Ovary (tissue), 9 donors: Measurements from ENCODE around the gene LTB4R2. TPM values are rescaled to one million over a fixed set of nuclear protein-coding genes. Genes with fewer than 3 reads are reported as not detected.

Source experiments
- DNase-seq, 5 donors: peaks; one replicate each; pipeline ENCODE4 v3.0.0-alpha.2; 2019 to 2020
- H3K27ac ChIP-seq, 2 donors: fragments of 200-600 bp; one replicate each; pipeline versions ENCODE4 v1.5.1 to v1.8.0; 2019 to 2022
- H3K27me3 ChIP-seq: fragments of 200-600 bp; one replicate; pipeline ENCODE4 v1.8.0; 2022
- H3K36me3 ChIP-seq: fragments of 200-600 bp; sonication (generic); one replicate; pipeline ENCODE4 v1.5.1; 2019
- H3K4me1 ChIP-seq: one replicate; pipeline ENCODE4 v1.8.1; 2013; ENCODE audit warnings: mild to moderate bottlenecking, moderate library complexity; ENCODE audit not compliant: insufficient read depth
- H3K4me3 ChIP-seq: fragments of 200-600 bp; sonication (generic); one replicate; pipeline ENCODE4 v1.5.1; 2017
- H3K9me3 ChIP-seq, 2 donors: fragments of 200-600 bp in 1 of 2; sonication (generic) in 1 of 2; one replicate each; pipeline versions ENCODE4 v1.5.1 to v1.8.1; 2013 to 2019; ENCODE audit warnings: mild to moderate bottlenecking in 1 of 2, moderate library complexity in 1 of 2
- CTCF ChIP-seq, 3 donors: fragments of 450-650 bp in 2 of 3; fragments of 200-600 bp in 1 of 3; IDR thresholded peaks; one replicate each; pipeline versions ENCODE4 v1.5.1 to v1.8.0; 2016 to 2022; ENCODE audit warnings: antibody characterized with exemption in 3 of 3, mild to moderate bottlenecking in 1 of 3
- EP300 ChIP-seq: sonication (generic); formaldehyde crosslinking; IDR thresholded peaks from one replicate; pipeline ENCODE4 v1.6.1; 2017; ENCODE audit warnings: antibody characterized with exemption
- POLR2A ChIP-seq: fragments of 450-650 bp; IDR thresholded peaks from one replicate; pipeline ENCODE4 v1.6.1; 2017; ENCODE audit warnings: antibody characterized with exemption, mild to moderate bottlenecking, moderate library complexity
- WGBS, 3 donors: extraction: QIAGEN DNeasy Blood & Tissue Kit in 1 of 3; methylation state at CpG; one replicate each; pipeline versions ENCODE4 v1.1.5 to v1.1.7; 2013 to 2017; 5-methylcytosine and 5-hydroxymethylcytosine counted together
- intact Hi-C, 4 donors: fragments of 100-400 bp; cut with DNase I; formaldehyde crosslinking; loops; one replicate each; pipeline versions ENCODE4 v1.11.0 to v1.15.1; 2022 to 2023
- polyA plus RNA-seq, 2 donors: library from polyadenylated mRNA; stranded (reverse); fragments of 200-250 nt in 1 of 2; fragments of 350-450 nt in 1 of 2; fragmentation: Illumina TruSeq in 1 of 2; extraction: RNeasy Lipid Tissue Mini Kit (QIAGEN cat#74804) in 1 of 2; gene quantifications; one replicate each; pipeline ENCODE4 v1.2.3, GENCODE V29; 2013 to 2014
- small RNA-seq: library from RNA; depleted of rRNA; stranded (forward); fragments of <200 nt; gene quantifications from one replicate; pipeline ENCODE3, GENCODE V24; 2016
- total RNA-seq, 7 donors: library from RNA; depleted of rRNA in 2 of 7; stranded (reverse); fragments of >200 nt in 2 of 7; fragmentation: NEBNext Ultra II Directional in 3 of 7; extraction: Animal tissue kit (Norgen Biotek cat#: 25700) in 3 of 7; gene quantifications; one replicate each; pipeline versions ENCODE4 v1.1.0 to v1.2.4, GENCODE V29; 2016 to 2023
- donor health status: DM: no; HTN: no; CAD: no; lungs with moderate emphysema.
- donor health status: DM: no; HTN: no; CAD: no.
- donor health status: Bipolar disorder and iron deficiency.
- donor health status: DM: yes; HTN: yes; CAD: no.
- donor health status: DM: no; HTN: no; CAD: no.
- donor health status: DM: yes; HTN: yes; CAD: no.

Gene LTB4R2
- total and polyA plus RNA-seq, 9 donors = 0.85 to 10.1 (median 5.0) TPM

- no peak overlapping the region for H3K4me3 ChIP-seq
- no peaks in the 10 kb centered on the region for H3K27me3 ChIP-seq
- DNase-seq = no peak
- no peaks in the 10 kb centered on the region for H3K36me3 ChIP-seq
- TF ChIP-seq EP300 = no peak
- no peak for TF ChIP-seq POLR2A
- TF ChIP-seq CTCF (IDR thresholded peaks at IDR 0.05) = no peak
- intact Hi-C loops = no loop called here
- H3K27ac ChIP-seq = no peak overlapping the region
- H3K9me3 ChIP-seq = no peaks in the 10 kb centered on the region
- 83 to 87% (median 87%) methylated on average over 7 of the region's 7 CpGs for WGBS, 3 donors
- no peaks in the 10 kb centered on the region for H3K4me1 ChIP-seq
Measured at GRCh38 chr14:24355009-24355408, 45.1 kb downstream of the LTB4R2 start.

GRCh38 chr14:24356208-24356607 lies 46.3 kb downstream of the LTB4R2 start:
- DNase-seq = no peak
- no peaks in the 10 kb centered on the region for H3K4me1 ChIP-seq
- no peaks in the 10 kb centered on the region for H3K36me3 ChIP-seq
- H3K27me3 ChIP-seq = no peaks in the 10 kb centered on the region
- intact Hi-C loops = no loop called here
- TF ChIP-seq EP300 (no peak), POLR2A (no peak), CTCF (IDR thresholded peaks at IDR 0.05) (no peak)
- no peak overlapping the region for H3K4me3 ChIP-seq
- no peaks in the 10 kb centered on the region for H3K9me3 ChIP-seq
- no peak overlapping the region for H3K27ac ChIP-seq
- 76 to 89% (median 88%) methylated on average over 4 of the region's 4 CpGs for WGBS, 3 donors

- TF ChIP-seq POLR2A = no peak
- TF ChIP-seq CTCF (IDR thresholded peaks at IDR 0.05) = no peak
- TF ChIP-seq EP300 = no peak
- H3K4me1 ChIP-seq = no peaks in the 10 kb centered on the region
- no peaks in the 10 kb centered on the region for H3K9me3 ChIP-seq
- no peaks in the 10 kb centered on the region for H3K27me3 ChIP-seq
- no peak overlapping the region for H3K4me3 ChIP-seq
- intact Hi-C loops = loop anchor here in 2 of 4 donors (5.0 to 10.0 kb wide), 2 partner anchors 33 to 215 kb away; partner anchors contain the start of genes EMC9 (in 1 of the 2), PSME2 (in 1 of the 2) and RNF31 (in 1 of the 2)
- H3K27ac ChIP-seq = no peak overlapping the region
- DNase-seq = no peak
- 92 to 97% (median 96%) methylated on average over 3 of the region's 3 CpGs for WGBS, 3 donors
- no peaks in the 10 kb centered on the region for H3K36me3 ChIP-seq
Measured at GRCh38 chr14:24360281-24360680, 50.3 kb downstream of the LTB4R2 start.

GRCh38 chr14:24361326-24361725 lies 51.4 kb downstream of the LTB4R2 start:
- no peak overlapping the region for H3K27ac ChIP-seq
- H3K36me3 ChIP-seq = no peaks in the 10 kb centered on the region
- H3K9me3 ChIP-seq = no peaks in the 10 kb centered on the region
- no peaks in the 10 kb centered on the region for H3K27me3 ChIP-seq
- intact Hi-C loops = loop anchor here in 2 of 4 donors (5.0 to 10.0 kb wide), 2 partner anchors 34 to 217 kb away; partner anchors contain the start of genes EMC9 (in 1 of the 2), PSME2 (in 1 of the 2) and RNF31 (in 1 of the 2)
- H3K4me1 ChIP-seq = no peaks in the 10 kb centered on the region
- H3K4me3 ChIP-seq = no peak overlapping the region
- DNase-seq = no peak
- 50 to 58% (median 57%) methylated on average over 2 of the region's 2 CpGs for WGBS, 3 donors
- no peak for TF ChIP-seq EP300
- TF ChIP-seq POLR2A = no peak
- TF ChIP-seq CTCF (IDR thresholded peaks at IDR 0.05) = no peak

Small RNAs within 50 kb of the gene (small RNA-seq; reads per million reads assigned to genes)
- gene RF00026 = not detected

Other genes with a start within 250 kb of the LTB4R2 start
Only the 30 nearest of the 33 such genes appear.
- 10 to 100 TPM; 34.7 to 71.4 (median 51.5) TPM for gene DCAF11, start 195.4 kb upstream of the LTB4R2 start, total RNA-seq
- 10 to 100 TPM; 38.7 to 62.4 TPM for gene DCAF11, start 195.4 kb upstream of the LTB4R2 start, polyA plus RNA-seq
- gene NRL, start 195.2 kb upstream of the LTB4R2 start, total RNA-seq = 1 to 10 TPM; 1.0 to 4.1 (median 2.8) TPM
- gene NRL, start 195.2 kb upstream of the LTB4R2 start, polyA plus RNA-seq = 1 to 10 TPM in 1 of 2 donors, under 1 TPM in 1; 0.78 to 2.8 TPM
- gene FITM1, start 179.5 kb upstream of the LTB4R2 start, total RNA-seq = 1 to 10 TPM in 1 of 7 donors, under 1 TPM in 4, not detected in 2; 0.57 to 1.2 (median 0.77) TPM
- under 1 TPM in 1 of 2 donors, not detected in 1; 0.80 TPM for gene FITM1, start 179.5 kb upstream of the LTB4R2 start, polyA plus RNA-seq
- gene PSME1, start 173.9 kb upstream of the LTB4R2 start, total RNA-seq = 100 to 1,000 TPM in 6 of 7 donors, 10 to 100 TPM in 1; 93.6 to 193 (median 168) TPM
- gene PSME1, start 173.9 kb upstream of the LTB4R2 start, polyA plus RNA-seq = 100 to 1,000 TPM; 220 to 261 TPM
- gene EMC9, start 168.5 kb upstream of the LTB4R2 start, total RNA-seq = 10 to 100 TPM; 13.0 to 26.3 (median 17.3) TPM
- gene EMC9, start 168.5 kb upstream of the LTB4R2 start, polyA plus RNA-seq = 10 to 100 TPM in 1 of 2 donors, 1 to 10 TPM in 1; 5.1 to 30.7 TPM
- 100 to 1,000 TPM in 3 of 7 donors, 10 to 100 TPM in 4; 34.7 to 129 (median 95.6) TPM for gene PSME2, start 163.5 kb upstream of the LTB4R2 start, total RNA-seq
- 100 to 1,000 TPM in 1 of 2 donors, 10 to 100 TPM in 1; 82.5 to 160 TPM for gene PSME2, start 163.5 kb upstream of the LTB4R2 start, polyA plus RNA-seq
- gene RNF31, start 162.6 kb upstream of the LTB4R2 start, total RNA-seq = 10 to 100 TPM; 19.2 to 74.4 (median 61.4) TPM
- gene RNF31, start 162.6 kb upstream of the LTB4R2 start, polyA plus RNA-seq = 10 to 100 TPM; 36.1 to 40.0 TPM
- gene IRF9, start 148.9 kb upstream of the LTB4R2 start, total RNA-seq = 100 to 1,000 TPM in 1 of 7 donors, 10 to 100 TPM in 6; 31.6 to 151 (median 72.7) TPM
- 100 to 1,000 TPM in 1 of 2 donors, 10 to 100 TPM in 1; 87.4 to 212 TPM for gene IRF9, start 148.9 kb upstream of the LTB4R2 start, polyA plus RNA-seq
- 10 to 100 TPM in 4 of 7 donors, 1 to 10 TPM in 3; 6.2 to 75.4 (median 13.5) TPM for gene REC8, start 138.1 kb upstream of the LTB4R2 start, total RNA-seq
- gene REC8, start 138.1 kb upstream of the LTB4R2 start, polyA plus RNA-seq = 1 to 10 TPM; 4.9 to 5.1 TPM
- gene IPO4, start 121.3 kb upstream of the LTB4R2 start, total RNA-seq = 10 to 100 TPM; 12.3 to 50.9 (median 34.0) TPM
- 10 to 100 TPM in 1 of 2 donors, 1 to 10 TPM in 1; 5.6 to 11.3 TPM for gene IPO4, start 121.3 kb upstream of the LTB4R2 start, polyA plus RNA-seq
- gene TM9SF1, start 114.7 kb upstream of the LTB4R2 start, total RNA-seq = 10 to 100 TPM; 34.9 to 65.6 (median 44.9) TPM
- 10 to 100 TPM; 32.3 to 40.0 TPM for gene TM9SF1, start 114.7 kb upstream of the LTB4R2 start, polyA plus RNA-seq
- 1 to 10 TPM in 2 of 7 donors, under 1 TPM in 2, not detected in 3; 0.45 to 1.1 (median 0.90) TPM for gene TSSK4, start 104.4 kb upstream of the LTB4R2 start, total RNA-seq
- gene TSSK4, start 104.4 kb upstream of the LTB4R2 start, polyA plus RNA-seq = under 1 TPM in 1 of 2 donors, not detected in 1; 0.06 TPM
- 10 to 100 TPM; 26.8 to 57.5 (median 41.0) TPM for gene CHMP4A, start 96.7 kb upstream of the LTB4R2 start, total RNA-seq
- 100 to 1,000 TPM in 1 of 2 donors, 10 to 100 TPM in 1; 56.1 to 105 TPM for gene CHMP4A, start 96.7 kb upstream of the LTB4R2 start, polyA plus RNA-seq
- 10 to 100 TPM; 15.5 to 27.7 (median 18.1) TPM for gene MDP1, start 94.1 kb upstream of the LTB4R2 start, total RNA-seq
- 10 to 100 TPM; 19.4 to 32.6 TPM for gene MDP1, start 94.1 kb upstream of the LTB4R2 start, polyA plus RNA-seq
- gene NEDD8, start 77.8 kb upstream of the LTB4R2 start, total RNA-seq = 100 to 1,000 TPM in 6 of 7 donors, 10 to 100 TPM in 1; 69.7 to 155 (median 124) TPM
- 100 to 1,000 TPM; 180 to 301 TPM for gene NEDD8, start 77.8 kb upstream of the LTB4R2 start, polyA plus RNA-seq
- 10 to 100 TPM; 46.2 to 64.7 (median 57.7) TPM for gene GMPR2, start 77.2 kb upstream of the LTB4R2 start, total RNA-seq
- gene GMPR2, start 77.2 kb upstream of the LTB4R2 start, polyA plus RNA-seq = 10 to 100 TPM; 66.3 to 85.7 TPM
- gene TINF2, start 67.5 kb upstream of the LTB4R2 start, total RNA-seq = 10 to 100 TPM; 45.8 to 87.2 (median 58.5) TPM
- gene TINF2, start 67.5 kb upstream of the LTB4R2 start, polyA plus RNA-seq = 10 to 100 TPM; 36.5 to 72.0 TPM
- 100 to 1,000 TPM in 1 of 7 donors, 1 to 10 TPM in 6; 3.1 to 152 (median 8.0) TPM for gene TGM1, start 47.0 kb upstream of the LTB4R2 start, total RNA-seq
- gene TGM1, start 47.0 kb upstream of the LTB4R2 start, polyA plus RNA-seq = 1 to 10 TPM; 1.1 to 1.7 TPM
- 10 to 100 TPM; 19.7 to 48.3 (median 23.2) TPM for gene RABGGTA, start 38.5 kb upstream of the LTB4R2 start, total RNA-seq
- 10 to 100 TPM in 1 of 2 donors, 1 to 10 TPM in 1; 7.9 to 20.1 TPM for gene RABGGTA, start 38.5 kb upstream of the LTB4R2 start, polyA plus RNA-seq
- gene DHRS1, start 10.4 kb upstream of the LTB4R2 start, total RNA-seq = 10 to 100 TPM; 16.0 to 35.6 (median 21.4) TPM
- 10 to 100 TPM; 12.8 to 17.9 TPM for gene DHRS1, start 10.4 kb upstream of the LTB4R2 start, polyA plus RNA-seq
- gene NOP9, start 10.3 kb upstream of the LTB4R2 start, total RNA-seq = 10 to 100 TPM; 12.0 to 28.6 (median 22.5) TPM
- gene NOP9, start 10.3 kb upstream of the LTB4R2 start, polyA plus RNA-seq = 10 to 100 TPM in 1 of 2 donors, 1 to 10 TPM in 1; 9.2 to 22.1 TPM
- 10 to 100 TPM; 13.8 to 38.4 (median 22.6) TPM for gene CIDEB, start 2.2 kb upstream of the LTB4R2 start, total RNA-seq
- gene CIDEB, start 2.2 kb upstream of the LTB4R2 start, polyA plus RNA-seq = 10 to 100 TPM; 17.1 to 29.0 TPM
- 1 to 10 TPM; 4.4 to 9.4 (median 7.7) TPM for gene LTB4R, start 1.4 kb downstream of the LTB4R2 start, total RNA-seq
- 1 to 10 TPM; 2.9 to 7.1 TPM for gene LTB4R, start 1.4 kb downstream of the LTB4R2 start, polyA plus RNA-seq
- 10 to 100 TPM in 5 of 7 donors, 1 to 10 TPM in 2; 7.8 to 33.3 (median 11.3) TPM for gene ADCY4, start 24.9 kb downstream of the LTB4R2 start, total RNA-seq
- 10 to 100 TPM; 15.0 to 19.7 TPM for gene ADCY4, start 24.9 kb downstream of the LTB4R2 start, polyA plus RNA-seq
- 1 to 10 TPM in 5 of 7 donors, under 1 TPM in 2; 0.61 to 3.2 (median 1.1) TPM for gene RIPK3, start 29.9 kb downstream of the LTB4R2 start, total RNA-seq
- gene RIPK3, start 29.9 kb downstream of the LTB4R2 start, polyA plus RNA-seq = 1 to 10 TPM; 1.5 to 2.8 TPM
- 100 to 1,000 TPM in 5 of 7 donors, 10 to 100 TPM in 2; 74.1 to 288 (median 186) TPM for gene NFATC4, start 58.0 kb downstream of the LTB4R2 start, total RNA-seq
- 100 to 1,000 TPM in 1 of 2 donors, 10 to 100 TPM in 1; 25.9 to 157 TPM for gene NFATC4, start 58.0 kb downstream of the LTB4R2 start, polyA plus RNA-seq
- gene NYNRIN, start 88.9 kb downstream of the LTB4R2 start, total RNA-seq = 10 to 100 TPM; 22.5 to 76.0 (median 63.6) TPM
- 10 to 100 TPM; 22.0 to 26.2 TPM for gene NYNRIN, start 88.9 kb downstream of the LTB4R2 start, polyA plus RNA-seq
- gene CBLN3, start 119.5 kb downstream of the LTB4R2 start, total RNA-seq = 10 to 100 TPM in 1 of 7 donors, 1 to 10 TPM in 6; 2.0 to 10.5 (median 4.7) TPM
- 1 to 10 TPM; 5.8 to 7.5 TPM for gene CBLN3, start 119.5 kb downstream of the LTB4R2 start, polyA plus RNA-seq
- gene KHNYN, start 119.8 kb downstream of the LTB4R2 start, total RNA-seq = 10 to 100 TPM; 41.1 to 84.8 (median 67.8) TPM
- gene KHNYN, start 119.8 kb downstream of the LTB4R2 start, polyA plus RNA-seq = 10 to 100 TPM; 35.1 to 44.4 TPM
- 10 to 100 TPM; 46.2 to 68.8 (median 62.4) TPM for gene SDR39U1, start 132.6 kb downstream of the LTB4R2 start, total RNA-seq
- 10 to 100 TPM; 33.4 to 65.7 TPM for gene SDR39U1, start 132.6 kb downstream of the LTB4R2 start, polyA plus RNA-seq